Left colon (tissue), 2 donors: Measurements from ENCODE around the gene SNX27. TPM values are rescaled to one million over a fixed set of nuclear protein-coding genes. Genes with fewer than 3 reads are reported as not detected.
"Not testable (repeated sequence)": the region's sequence is repeated elsewhere in the genome, so short reads cannot be mapped to it uniquely, and the experiment has no call there.

ENCODE experiments used
- ATAC-seq: fragments of 200-7000 bp; cut with Tn5 transposase; one replicate; pipeline ENCODE4 v1.9.1; 2020; ENCODE audit warnings: mild to moderate bottlenecking, moderate library complexity
- DNase-seq, 2 donors: peaks; one replicate each; pipeline ENCODE4 v3.0.0-alpha.2; 2020
- intact Hi-C, 2 donors: fragments of 100-400 bp; cut with DNase I in 1 of 2; cut with micrococcal nuclease in 1 of 2; formaldehyde crosslinking; loops; one replicate each; pipeline versions ENCODE4 v1.11.2 to v1.14.0; 2022; cut with DNase I, micrococcal nuclease
- total RNA-seq, 2 donors: library from RNA; stranded (reverse); fragmentation: NEBNext Ultra II Directional; extraction: Animal tissue kit (Norgen Biotek cat#: 25700); gene quantifications; one replicate each; pipeline ENCODE4 v1.2.1, GENCODE V29; 2021
- donor health status: DM: no; HTN: no; CAD: no.
- donor health status: DM: yes; HTN: yes; CAD: no.

SNX27 gene
- total RNA-seq, 2 donors from 2014 or later = 28.4 to 30.6 TPM

- DNase-seq = no peak
- ATAC-seq = no peak
- intact Hi-C loops = loop anchor here in 1 of 2 donors (10.0 kb wide), 2 partner anchors 138 to 288 kb away; no protein-coding TSS in a partner anchor
Observed at GRCh38 chr1:151733126-151733525, 121.3 kb downstream of the SNX27 start.

GRCh38 chr1:151733995-151734394, 122.1 kb downstream of the SNX27 start:
- intact Hi-C loops = loop anchor here in 1 of 2 donors (10.0 kb wide), 2 partner anchors 139 to 289 kb away; no protein-coding TSS in a partner anchor
- ATAC-seq, DNase-seq: not testable (repeated sequence)

- ATAC-seq (no peak), DNase-seq (no peak)
- intact Hi-C loops = loop anchor here in 1 of 2 donors (5.0 to 10.0 kb wide), 3 partner anchors 142 to 292 kb away; no protein-coding TSS in a partner anchor
Observed at GRCh38 chr1:151737026-151737425, 125.2 kb downstream of the SNX27 start.

- DNase-seq (no peak), ATAC-seq (no peak)
- intact Hi-C loops = loop anchor here in 1 of 2 donors (5.0 to 10.0 kb wide), 3 partner anchors 143 to 293 kb away; no protein-coding TSS in a partner anchor
Observed at GRCh38 chr1:151737479-151737878, 125.6 kb downstream of the SNX27 start.

GRCh38 chr1:151739590-151740355, 127.9 kb downstream of the SNX27 start:
- intact Hi-C loops = loop anchor here in 1 of 2 donors (5.0 to 10.0 kb wide), 3 partner anchors 145 to 295 kb away; no protein-coding TSS in a partner anchor
- ATAC-seq (peak; percentile 82), DNase-seq (no peak)

GRCh38 chr1:151741516-151741915, 129.7 kb downstream of the SNX27 start:
- intact Hi-C loops = no loop called here

More at GRCh38 chr1:151741516-151741915, 129.7 kb downstream of the SNX27 start:
- DNase-seq = no peak
- ATAC-seq = no peak

Other genes starting within 250 kb of the SNX27 start
- gene SELENBP1, start 239.3 kb upstream of the SNX27 start, total RNA-seq = 1,000 to 10,000 TPM; 1,259 to 2,164 TPM
- 100 to 1,000 TPM; 155 to 175 TPM for gene PSMB4, start 212.5 kb upstream of the SNX27 start, total RNA-seq
- 10 to 100 TPM; 55.4 to 70.9 TPM for gene POGZ, start 152.6 kb upstream of the SNX27 start, total RNA-seq
- 100 to 1,000 TPM; 182 to 188 TPM for gene CGN, start 100.7 kb upstream of the SNX27 start, total RNA-seq
- gene TUFT1, start 71.7 kb upstream of the SNX27 start, total RNA-seq = 10 to 100 TPM; 19.7 to 30.2 TPM
- gene CELF3, start 104.8 kb downstream of the SNX27 start, total RNA-seq = 1 to 10 TPM; 2.2 to 2.4 TPM
- 1 to 10 TPM in 1 of 2 donors, under 1 TPM in 1; 0.67 to 1.6 TPM for gene RIIAD1, start 109.5 kb downstream of the SNX27 start, total RNA-seq
- 10 to 100 TPM; 44.8 to 47.5 TPM for gene MRPL9, start 151.4 kb downstream of the SNX27 start, total RNA-seq
- 1 to 10 TPM; 3.3 to 7.2 TPM for gene TDRKH, start 178.4 kb downstream of the SNX27 start, total RNA-seq
- under 1 TPM in 1 of 2 donors, not detected in 1; 0.20 TPM for gene LINGO4, start 193.4 kb downstream of the SNX27 start, total RNA-seq
- gene RORC, start 219.8 kb downstream of the SNX27 start, total RNA-seq = 10 to 100 TPM; 18.3 TPM
- gene C2CD4D, start 227.8 kb downstream of the SNX27 start, total RNA-seq = under 1 TPM; 0.81 to 0.92 TPM
- gene THEM5, start 241.7 kb downstream of the SNX27 start, total RNA-seq = not detected